Measurements from ENCODE around the gene HOXB3. TPM values are rescaled to one million over a fixed set of nuclear protein-coding genes. Genes with fewer than 3 reads are reported as not detected.

Gene HOXB3
- total and polyA plus RNA-seq, 4 donors, result 23.8 to 162 (median 94.8) TPM

- Histone ChIP-seq H3K27ac (ENCODE audit: low read depth, low read length) (peak overlapping the region; percentile 99), H3K4me3 (ENCODE audit: low read depth, low read length) (peak overlapping the region; percentile 94), H3K4me1 (ENCODE audit: control insufficient read depth, insufficient read depth, low read length) (peaks cover 79% of the 10 kb centered on the region), H3K27me3 (ENCODE audit: control insufficient read depth, insufficient read depth, low read length) (no peaks in the 10 kb centered on the region), H3K36me3 (ENCODE audit: control insufficient read depth, insufficient read depth, low read length) (peaks cover 61% of the 10 kb centered on the region), H3K9me3 (ENCODE audit: control insufficient read depth, insufficient read depth, low read length) (no peaks in the 10 kb centered on the region)
- 7% methylated on average over 18 of the region's 25 CpGs for WGBS (ENCODE audit: insufficient coverage)
- DNase-seq (ENCODE audit: low read depth in 4 of 6, low spot score in 6 of 6), result no peak
Observed at GRCh38 chr17:48594538-48595277, 4.7 kb upstream of the HOXB3 start.

GRCh38 chr17:48593840-48594537 is 3.9 kb upstream of the HOXB3 start:
- Histone ChIP-seq H3K27ac (ENCODE audit: low read depth, low read length) (peak overlapping the region; percentile 99), H3K27me3 (ENCODE audit: control insufficient read depth, insufficient read depth, low read length) (no peaks in the 10 kb centered on the region), H3K9me3 (ENCODE audit: control insufficient read depth, insufficient read depth, low read length) (no peaks in the 10 kb centered on the region), H3K4me1 (ENCODE audit: control insufficient read depth, insufficient read depth, low read length) (peaks cover 77% of the 10 kb centered on the region), H3K36me3 (ENCODE audit: control insufficient read depth, insufficient read depth, low read length) (peaks cover 61% of the 10 kb centered on the region), H3K4me3 (ENCODE audit: low read depth, low read length) (peak overlapping the region; percentile 94)
- 2% methylated on average over 32 of the region's 37 CpGs for WGBS (ENCODE audit: insufficient coverage)
- DNase-seq (ENCODE audit: low read depth in 4 of 6, low spot score in 6 of 6), result peak; percentile 87 to 98 (median 89)

- DNase-seq (ENCODE audit: low read depth in 4 of 6, low spot score in 6 of 6), result peak in 1 of 6 donors; percentile 91
- under 1% methylated on average over 46 of the region's 50 CpGs for WGBS (ENCODE audit: insufficient coverage)
- Histone ChIP-seq H3K27me3 (ENCODE audit: control insufficient read depth, insufficient read depth, low read length) (no peaks in the 10 kb centered on the region), H3K9me3 (ENCODE audit: control insufficient read depth, insufficient read depth, low read length) (no peaks in the 10 kb centered on the region), H3K4me3 (ENCODE audit: low read depth, low read length) (peak within 1 kb of the TSS; percentile 94), H3K36me3 (ENCODE audit: control insufficient read depth, insufficient read depth, low read length) (peaks cover 61% of the 10 kb centered on the region), H3K4me1 (ENCODE audit: control insufficient read depth, insufficient read depth, low read length) (peaks cover 73% of the 10 kb centered on the region), H3K27ac (ENCODE audit: low read depth, low read length) (peak within 1 kb of the TSS; percentile 99)
Observed at GRCh38 chr17:48593126-48593829, 3.2 kb upstream of the HOXB3 start, which contains the start of gene HOXB5. HOXB5 (minus strand) TSS chr17:48593779; CDS start chr17:48593682, 97 bp downstream.

DNA sequence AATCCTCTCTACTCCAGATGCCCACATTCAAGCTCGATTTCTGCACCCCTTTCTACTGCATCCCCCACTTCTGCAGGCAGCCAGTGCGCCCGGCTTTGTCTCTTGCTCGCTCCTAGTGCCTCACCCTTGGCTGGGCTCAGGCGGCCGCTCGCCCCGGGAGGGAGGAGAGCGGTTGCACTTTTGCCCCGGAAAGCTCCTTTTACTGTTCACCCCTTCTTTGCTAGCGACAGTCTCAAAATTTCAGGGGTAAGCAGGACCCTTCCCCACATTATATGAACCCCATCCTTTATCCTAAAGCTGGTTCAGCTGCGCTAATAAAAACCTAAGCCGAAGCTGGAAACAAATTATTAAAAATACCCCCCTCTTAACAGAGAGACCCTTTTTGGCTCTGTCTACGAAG is 2.5 kb upstream of the HOXB3 start:
- no peaks in the 10 kb centered on the region for H3K27me3 ChIP-seq (ENCODE audit: control insufficient read depth, insufficient read depth, low read length)
- H3K36me3 ChIP-seq (ENCODE audit: control insufficient read depth, insufficient read depth, low read length), result peaks cover 56% of the 10 kb centered on the region
- peak overlapping the region; percentile 99 for H3K27ac ChIP-seq (ENCODE audit: low read depth, low read length)
- H3K4me1 ChIP-seq (ENCODE audit: control insufficient read depth, insufficient read depth, low read length), result peaks cover 76% of the 10 kb centered on the region
- H3K9me3 ChIP-seq (ENCODE audit: control insufficient read depth, insufficient read depth, low read length), result no peaks in the 10 kb centered on the region
- peak overlapping the region; percentile 94 for H3K4me3 ChIP-seq (ENCODE audit: low read depth, low read length)
- WGBS (ENCODE audit: insufficient coverage), result 3% methylated on average over 11 of the region's 14 CpGs
- no peak for DNase-seq (ENCODE audit: low read depth in 4 of 6, low spot score in 6 of 6)

- H3K4me1 ChIP-seq (ENCODE audit: control insufficient read depth, insufficient read depth, low read length), result peaks cover 76% of the 10 kb centered on the region
- peaks cover 51% of the 10 kb centered on the region for H3K36me3 ChIP-seq (ENCODE audit: control insufficient read depth, insufficient read depth, low read length)
- H3K27me3 ChIP-seq (ENCODE audit: control insufficient read depth, insufficient read depth, low read length), result no peaks in the 10 kb centered on the region
- 11% methylated on average over 25 of the region's 33 CpGs for WGBS (ENCODE audit: insufficient coverage)
- peak overlapping the region; percentile 99 for H3K27ac ChIP-seq (ENCODE audit: low read depth, low read length)
- peak overlapping the region; percentile 94 for H3K4me3 ChIP-seq (ENCODE audit: low read depth, low read length)
- no peak for DNase-seq (ENCODE audit: low read depth in 4 of 6, low spot score in 6 of 6)
- no peaks in the 10 kb centered on the region for H3K9me3 ChIP-seq (ENCODE audit: control insufficient read depth, insufficient read depth, low read length)
Observed at GRCh38 chr17:48592057-48592514, 2.0 kb upstream of the HOXB3 start.

- WGBS (ENCODE audit: insufficient coverage), result 56% methylated on average over 1 of the region's 10 CpGs
- Histone ChIP-seq H3K9me3 (ENCODE audit: control insufficient read depth, insufficient read depth, low read length) (no peaks in the 10 kb centered on the region), H3K36me3 (ENCODE audit: control insufficient read depth, insufficient read depth, low read length) (peaks cover 46% of the 10 kb centered on the region), H3K27ac (ENCODE audit: low read depth, low read length) (peak overlapping the region; percentile 99), H3K4me3 (ENCODE audit: low read depth, low read length) (peak overlapping the region; percentile 94), H3K27me3 (ENCODE audit: control insufficient read depth, insufficient read depth, low read length) (no peaks in the 10 kb centered on the region), H3K4me1 (ENCODE audit: control insufficient read depth, insufficient read depth, low read length) (peaks cover 75% of the 10 kb centered on the region)
- no peak for DNase-seq (ENCODE audit: low read depth in 4 of 6, low spot score in 6 of 6)
Observed at GRCh38 chr17:48591255-48592056, 1.4 kb upstream of the HOXB3 start.

DNA sequence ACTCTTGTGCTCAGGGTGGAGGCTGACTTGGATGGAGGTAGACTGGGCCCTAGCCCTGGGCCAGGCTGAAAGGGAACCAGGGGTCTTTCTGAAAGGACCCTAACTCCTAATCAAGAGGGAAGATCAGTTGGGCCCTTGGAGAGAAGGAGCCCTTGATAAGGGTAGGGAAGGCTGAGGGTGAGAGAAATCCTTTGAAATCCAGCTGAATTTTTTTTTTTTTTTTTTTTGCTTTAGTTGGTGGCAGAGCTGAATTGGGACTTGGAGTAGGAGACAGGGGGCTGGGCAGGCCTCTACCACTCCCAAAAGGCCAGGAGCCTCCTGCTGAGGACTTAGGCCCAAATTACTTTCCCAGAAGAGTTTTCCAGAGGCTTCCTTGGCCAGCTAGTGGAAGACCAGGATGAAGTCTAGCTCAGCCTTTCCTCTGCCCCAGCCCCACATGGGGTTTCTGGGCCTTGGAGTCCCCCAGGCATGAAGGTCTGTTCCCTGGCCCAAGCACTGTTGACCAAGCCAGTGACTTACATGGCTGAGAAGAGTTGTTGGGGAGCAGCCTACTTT is 643 bp upstream of the HOXB3 start:
- Histone ChIP-seq H3K27ac (ENCODE audit: low read depth, low read length) (peak overlapping the region; percentile 99), H3K4me1 (ENCODE audit: control insufficient read depth, insufficient read depth, low read length) (peaks cover 75% of the 10 kb centered on the region), H3K36me3 (ENCODE audit: control insufficient read depth, insufficient read depth, low read length) (peaks cover 44% of the 10 kb centered on the region), H3K9me3 (ENCODE audit: control insufficient read depth, insufficient read depth, low read length) (no peaks in the 10 kb centered on the region), H3K4me3 (ENCODE audit: low read depth, low read length) (peak overlapping the region; percentile 94), H3K27me3 (ENCODE audit: control insufficient read depth, insufficient read depth, low read length) (no peaks in the 10 kb centered on the region)
- DNase-seq (ENCODE audit: low read depth in 4 of 6, low spot score in 6 of 6), result no peak

GRCh38 chr17:48589060-48589830 is 796 bp downstream of the HOXB3 start:
- Histone ChIP-seq H3K4me1 (ENCODE audit: control insufficient read depth, insufficient read depth, low read length) (peaks cover 73% of the 10 kb centered on the region), H3K27ac (ENCODE audit: low read depth, low read length) (peak overlapping the region; percentile 99), H3K9me3 (ENCODE audit: control insufficient read depth, insufficient read depth, low read length) (no peaks in the 10 kb centered on the region), H3K27me3 (ENCODE audit: control insufficient read depth, insufficient read depth, low read length) (no peaks in the 10 kb centered on the region), H3K36me3 (ENCODE audit: control insufficient read depth, insufficient read depth, low read length) (peaks cover 33% of the 10 kb centered on the region), H3K4me3 (ENCODE audit: low read depth, low read length) (peak overlapping the region; percentile 67)
- WGBS (ENCODE audit: insufficient coverage), result 22% methylated on average over 5 of the region's 10 CpGs
- no peak for DNase-seq (ENCODE audit: low read depth in 4 of 6, low spot score in 6 of 6)
